HG03521 (cell line): ENCODE results near the gene NUP210.
"Not testable (repeated sequence)": the region's sequence is repeated elsewhere in the genome, so short reads cannot be mapped to it uniquely, and the experiment has no call there.

Experiments
- ATAC-seq: cut with Tn5 transposase; IDR thresholded peaks from one replicate; pipeline ENCODE4 v1.9.1; 2021; ENCODE audit warnings: mild to moderate bottlenecking, moderate library complexity; ENCODE audit not compliant: unreplicated experiment

The NUP210 gene

GRCh38 chr3:13430411-13430875, 10.3 kb upstream of the NUP210 start:
- not testable (repeated sequence) for ATAC-seq

GRCh38 chr3:13429631-13430291, 9.6 kb upstream of the NUP210 start:
- no peak for ATAC-seq

- not testable (repeated sequence) for ATAC-seq
These were observed 8.6 kb upstream of the NUP210 start for GRCh38 chr3:13428678-13429077.

- no peak for ATAC-seq
These were observed 7.8 kb upstream of the NUP210 start for GRCh38 chr3:13427662-13428603.

GRCh38 chr3:13426591-13426990, 6.5 kb upstream of the NUP210 start:
- no peak for ATAC-seq

- no peak for ATAC-seq
These were observed 5.6 kb upstream of the NUP210 start for GRCh38 chr3:13425689-13426088.

GRCh38 chr3:13424865-13425617, 4.9 kb upstream of the NUP210 start:
- no peak for ATAC-seq

- no peak for ATAC-seq
These were observed 4.2 kb upstream of the NUP210 start for GRCh38 chr3:13424141-13424844.

- peak; percentile 28 for ATAC-seq
These were observed 976 bp upstream of the NUP210 start for GRCh38 chr3:13420831-13421765.

- ATAC-seq = peak; percentile 42
These were observed 547 bp downstream of the NUP210 start for GRCh38 chr3:13419505-13420044.

- ATAC-seq = no peak
These were observed 2.8 kb downstream of the NUP210 start for GRCh38 chr3:13417166-13417947.

- no peak for ATAC-seq
These were observed 3.9 kb downstream of the NUP210 start for GRCh38 chr3:13415997-13416793.

- no peak for ATAC-seq
These were observed 4.7 kb downstream of the NUP210 start for GRCh38 chr3:13415236-13415986.

- ATAC-seq = peak; percentile 91
These were observed 5.9 kb downstream of the NUP210 start for GRCh38 chr3:13414040-13414729.

GRCh38 chr3:13411186-13411860, 8.8 kb downstream of the NUP210 start:
- no peak for ATAC-seq

- no peak for ATAC-seq
These were observed 11.2 kb downstream of the NUP210 start for GRCh38 chr3:13408890-13409289.
